K562 (cell line): ENCODE measurements around the gene TSPAN14. TPM values are rescaled to one million over a fixed set of nuclear protein-coding genes. Genes with fewer than 3 reads are reported as not detected.
A peak's percentile ranks its signal among the peaks of the same experiment; 100 is the strongest.

Experiments
- DPF2 ChIP-seq: fragments of 450-650 bp; IDR thresholded peaks from 2 replicates; pipeline ENCODE4 v1.6.1; 2016
- FOS ChIP-seq: IDR thresholded peaks from 3 replicates; pipeline ENCODE4 v1.6.1; 2011; ENCODE audit not compliant: insufficient read length; ENCODE audit errors: extremely low read depth
- FOXA3 ChIP-seq, 2 experiments: fragments of 450-650 bp in 1 of 2; sonication (generic) in 1 of 2; formaldehyde crosslinking; IDR thresholded peaks in 1 of 2; conservative IDR thresholded peaks in 1 of 2; 2 replicates each; pipeline versions ENCODE4 v1.4.0 to v1.8.0; 2020 to 2022; ENCODE audit warnings: mild to moderate bottlenecking in 2 of 2, missing genetic modification reagents in 1 of 2
- KDM2B ChIP-seq: fragments of 250-450 bp; sonication (Bioruptor Pico); IDR thresholded peaks from 2 replicates; pipeline ENCODE4 v1.8.0; 2021; ENCODE audit warnings: mild to moderate bottlenecking, moderate library complexity
- MEF2D ChIP-seq: conservative IDR thresholded peaks from 2 replicates; pipeline ENCODE4 v1.6.1; 2016; ENCODE audit warnings: low read depth, missing genetic modification characterization, missing compliant biosample characterization
- RAD21 ChIP-seq, 2 experiments: fragments of 250-450 bp in 1 of 2; fragments of 450-650 bp in 1 of 2; sonication (Bioruptor Pico) in 1 of 2; formaldehyde crosslinking in 1 of 2; IDR thresholded peaks in 1 of 2; conservative IDR thresholded peaks in 1 of 2; 2 replicates each; pipeline versions ENCODE4 v1.4.0 to v1.8.0; 2020 to 2022; ENCODE audit warnings: mild to moderate bottlenecking in 2 of 2, moderate library complexity in 1 of 2
- RBFOX2 ChIP-seq: fragments of 200-400 bp; formaldehyde crosslinking; IDR thresholded peaks from 2 replicates; pipeline ENCODE4 v1.6.1; 2017; ENCODE audit warnings: low read depth, mild to moderate bottlenecking, low read length, moderate library complexity
- SMARCE1 ChIP-seq: fragments of 450-650 bp; IDR thresholded peaks from 2 replicates; pipeline ENCODE4 v1.7.1; 2016; ENCODE audit warnings: mild to moderate bottlenecking
- TRIM28 ChIP-seq: fragments of 450-650 bp; IDR thresholded peaks from 2 replicates; pipeline ENCODE4 v1.6.1; 2017
- polyA plus RNA-seq, 8 experiments: library from polyadenylated mRNA; depleted of rRNA in 4 of 8; stranded (reverse) in 5 of 8; unstranded in 3 of 8; fragments of >200 nt; fragmentation: Nextera tagmentation in 2 of 8; fragmentation: Illumina TruSeq in 1 of 8; extraction: Ambion mirVana in 2 of 8; extraction: Trizol in 1 of 8; gene quantifications; 2 replicates each; pipeline versions ENCODE4 v1.2.1 to v1.2.3, GENCODE V29; 2011 to 2014; ENCODE audit warnings: inconsistent platforms in 1 of 8, missing spikeins in 1 of 8
- total RNA-seq, 7 experiments: library from RNA; depleted of rRNA in 6 of 7; stranded (reverse); fragments of >200 nt in 6 of 7; fragmentation: Illumina TruSeq in 2 of 7; extraction: Trizol in 2 of 7; gene quantifications; 2 replicates each; pipeline versions ENCODE4 v1.2.1 to v1.2.3, GENCODE V29; 2011 to 2021; ENCODE audit warnings: low replicate concordance in 1 of 7
- TF ChIP-seq, protein P1 (sequence below): fragments of 450-650 bp; IDR thresholded peaks from 2 replicates; pipeline ENCODE4 v1.6.1; 2016; ENCODE audit warnings: antibody characterized with exemption
- TF ChIP-seq, protein P2 (sequence below): sonication (generic); formaldehyde crosslinking; IDR thresholded peaks from 2 replicates; pipeline ENCODE4 v1.9.0; 2022; ENCODE audit warnings: mild to moderate bottlenecking, missing genetic modification reagents
- TF ChIP-seq, protein P3 (sequence below), 2 experiments: fragments of 450-650 bp in 1 of 2; sonication (generic) in 1 of 2; formaldehyde crosslinking in 1 of 2; IDR thresholded peaks; 2 replicates each; pipeline versions ENCODE4 v1.7.1 to v1.9.0; 2016 to 2022; ENCODE audit warnings: inconsistent platforms in 1 of 2, mild to moderate bottlenecking in 1 of 2, missing genetic modification reagents in 1 of 2
- TF ChIP-seq, protein P4 (sequence below): fragments of 450-650 bp; formaldehyde crosslinking; IDR thresholded peaks from 2 replicates; pipeline ENCODE4 v1.4.0; 2020; ENCODE audit warnings: mild to moderate bottlenecking, mixed read lengths

TSPAN14 gene
- total and polyA plus RNA-seq, 9 of the 15 experiments (the other 6 are each of a cell fraction or from before 2014, with no cell fraction given): 5.8 to 92.9 (median 23.3) TPM

DNA sequence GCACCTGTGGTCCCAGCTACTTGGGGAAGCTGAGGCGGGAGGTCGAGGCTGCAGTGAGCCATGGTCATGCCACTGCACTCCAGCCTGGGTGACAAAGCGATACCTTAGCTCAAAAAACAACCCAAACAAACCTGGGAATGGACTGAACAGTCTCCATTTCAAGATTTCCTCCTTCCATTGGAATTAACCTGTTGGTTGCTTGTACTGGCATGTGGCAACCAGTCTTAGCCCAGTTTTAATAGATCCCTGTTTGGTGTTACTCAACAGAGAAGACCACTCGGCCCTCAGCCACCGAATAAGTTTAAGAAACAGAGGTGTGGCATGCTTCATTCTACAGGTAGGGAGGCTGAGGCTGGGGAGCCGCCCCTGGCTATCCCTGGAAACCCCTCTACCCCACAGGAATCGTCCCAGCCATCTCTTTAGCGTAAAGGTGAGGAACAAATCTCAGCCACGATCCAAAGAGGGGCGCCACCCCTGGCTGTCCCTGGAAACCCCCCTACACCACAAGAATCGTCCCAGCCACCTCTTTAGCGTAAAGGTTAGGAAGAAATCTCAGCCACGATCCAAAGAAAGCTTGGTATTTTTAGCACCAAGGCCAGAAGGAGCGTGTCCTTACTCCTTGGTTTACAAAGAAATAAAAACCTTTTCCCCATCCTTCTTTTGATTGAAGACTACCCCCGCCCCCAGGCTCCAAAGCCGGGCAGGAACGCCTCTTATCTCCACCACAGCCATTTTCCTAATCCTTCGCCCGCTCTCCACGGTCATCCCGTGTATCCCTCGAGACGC, 861 bp upstream of the TSPAN14 start (continued):
- TF ChIP-seq, protein P1, sequence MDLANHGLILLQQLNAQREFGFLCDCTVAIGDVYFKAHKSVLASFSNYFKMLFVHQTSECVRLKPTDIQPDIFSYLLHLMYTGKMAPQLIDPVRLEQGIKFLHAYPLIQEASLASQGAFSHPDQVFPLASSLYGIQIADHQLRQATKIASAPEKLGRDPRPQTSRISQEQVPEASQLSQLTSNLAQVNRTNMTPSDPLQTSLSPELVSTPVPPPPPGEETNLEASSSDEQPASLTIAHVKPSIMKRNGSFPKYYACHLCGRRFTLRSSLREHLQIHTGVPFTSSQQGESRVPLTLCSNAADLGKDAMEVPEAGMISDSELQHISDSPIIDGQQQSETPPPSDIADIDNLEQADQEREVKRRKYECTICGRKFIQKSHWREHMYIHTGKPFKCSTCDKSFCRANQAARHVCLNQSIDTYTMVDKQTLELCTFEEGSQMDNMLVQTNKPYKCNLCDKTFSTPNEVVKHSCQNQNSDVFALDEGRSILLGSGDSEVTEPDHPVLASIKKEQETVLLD: 0 out of 2 replicates have a peak, but pooled peaks have one; percentile 22
- TF ChIP-seq FOS: no peak
- TF ChIP-seq MEF2D: no peak
- TF ChIP-seq SMARCE1: no peak
- TF ChIP-seq, protein P2, sequence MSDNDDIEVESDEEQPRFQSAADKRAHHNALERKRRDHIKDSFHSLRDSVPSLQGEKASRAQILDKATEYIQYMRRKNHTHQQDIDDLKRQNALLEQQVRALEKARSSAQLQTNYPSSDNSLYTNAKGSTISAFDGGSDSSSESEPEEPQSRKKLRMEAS (CRISPR knock-in tag): 0 out of 2 replicates have a peak, but pooled peaks have one; percentile 27
- TF ChIP-seq RBFOX2: no peak
- TF ChIP-seq RAD21 (CRISPR knock-in tag; conservative IDR thresholded peaks at IDR 0.05 in 1 of 2, IDR thresholded peaks at IDR 0.05 in 1 of 2): no peak
- TF ChIP-seq TRIM28: no peak
- TF ChIP-seq DPF2: 0 out of 2 replicates have a peak, but pooled peaks have one; percentile 38
- no peak for TF ChIP-seq FOXA3 (CRISPR knock-in tag; conservative IDR thresholded peaks at IDR 0.05 in 1 of 2, IDR thresholded peaks at IDR 0.05 in 1 of 2)
- TF ChIP-seq, protein P3, sequence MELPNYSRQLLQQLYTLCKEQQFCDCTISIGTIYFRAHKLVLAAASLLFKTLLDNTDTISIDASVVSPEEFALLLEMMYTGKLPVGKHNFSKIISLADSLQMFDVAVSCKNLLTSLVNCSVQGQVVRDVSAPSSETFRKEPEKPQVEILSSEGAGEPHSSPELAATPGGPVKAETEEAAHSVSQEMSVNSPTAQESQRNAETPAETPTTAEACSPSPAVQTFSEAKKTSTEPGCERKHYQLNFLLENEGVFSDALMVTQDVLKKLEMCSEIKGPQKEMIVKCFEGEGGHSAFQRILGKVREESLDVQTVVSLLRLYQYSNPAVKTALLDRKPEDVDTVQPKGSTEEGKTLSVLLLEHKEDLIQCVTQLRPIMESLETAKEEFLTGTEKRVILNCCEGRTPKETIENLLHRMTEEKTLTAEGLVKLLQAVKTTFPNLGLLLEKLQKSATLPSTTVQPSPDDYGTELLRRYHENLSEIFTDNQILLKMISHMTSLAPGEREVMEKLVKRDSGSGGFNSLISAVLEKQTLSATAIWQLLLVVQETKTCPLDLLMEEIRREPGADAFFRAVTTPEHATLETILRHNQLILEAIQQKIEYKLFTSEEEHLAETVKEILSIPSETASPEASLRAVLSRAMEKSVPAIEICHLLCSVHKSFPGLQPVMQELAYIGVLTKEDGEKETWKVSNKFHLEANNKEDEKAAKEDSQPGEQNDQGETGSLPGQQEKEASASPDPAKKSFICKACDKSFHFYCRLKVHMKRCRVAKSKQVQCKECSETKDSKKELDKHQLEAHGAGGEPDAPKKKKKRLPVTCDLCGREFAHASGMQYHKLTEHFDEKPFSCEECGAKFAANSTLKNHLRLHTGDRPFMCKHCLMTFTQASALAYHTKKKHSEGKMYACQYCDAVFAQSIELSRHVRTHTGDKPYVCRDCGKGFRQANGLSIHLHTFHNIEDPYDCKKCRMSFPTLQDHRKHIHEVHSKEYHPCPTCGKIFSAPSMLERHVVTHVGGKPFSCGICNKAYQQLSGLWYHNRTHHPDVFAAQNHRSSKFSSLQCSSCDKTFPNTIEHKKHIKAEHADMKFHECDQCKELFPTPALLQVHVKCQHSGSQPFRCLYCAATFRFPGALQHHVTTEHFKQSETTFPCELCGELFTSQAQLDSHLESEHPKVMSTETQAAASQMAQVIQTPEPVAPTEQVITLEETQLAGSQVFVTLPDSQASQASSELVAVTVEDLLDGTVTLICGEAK (IDR thresholded peaks at IDR 0.05): 0 out of 2 replicates have a peak, but pooled peaks have one; percentile 40
- TF ChIP-seq, protein P3 (CRISPR knock-in tag; IDR thresholded peaks at IDR 0.05): no peak
- peak; percentile 88; the same call in 1 of the 2 replicates for TF ChIP-seq KDM2B (CRISPR knock-in tag)
- TF ChIP-seq, protein P4, sequence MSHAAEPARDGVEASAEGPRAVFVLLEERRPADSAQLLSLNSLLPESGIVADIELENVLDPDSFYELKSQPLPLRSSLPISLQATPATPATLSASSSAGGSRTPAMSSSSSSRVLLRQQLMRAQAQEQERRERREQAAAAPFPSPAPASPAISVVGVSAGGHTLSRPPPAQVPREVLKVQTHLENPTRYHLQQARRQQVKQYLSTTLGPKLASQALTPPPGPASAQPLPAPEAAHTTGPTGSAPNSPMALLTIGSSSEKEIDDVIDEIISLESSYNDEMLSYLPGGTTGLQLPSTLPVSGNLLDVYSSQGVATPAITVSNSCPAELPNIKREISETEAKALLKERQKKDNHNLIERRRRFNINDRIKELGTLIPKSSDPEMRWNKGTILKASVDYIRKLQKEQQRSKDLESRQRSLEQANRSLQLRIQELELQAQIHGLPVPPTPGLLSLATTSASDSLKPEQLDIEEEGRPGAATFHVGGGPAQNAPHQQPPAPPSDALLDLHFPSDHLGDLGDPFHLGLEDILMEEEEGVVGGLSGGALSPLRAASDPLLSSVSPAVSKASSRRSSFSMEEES: no peak
